HEK293T (cell line): ENCODE measurements around the gene ACTR1B.

ENCODE experiments used
- BHLHE40 ChIP-seq: fragments of 450-650 bp; IDR thresholded peaks from 2 replicates; pipeline ENCODE4 v1.6.1; 2016; ENCODE audit warnings: mild to moderate bottlenecking, moderate library complexity, borderline replicate concordance
- FOXA1 ChIP-seq: fragments of 450-650 bp; IDR thresholded peaks from 2 replicates; pipeline ENCODE4 v1.6.1; 2016; ENCODE audit warnings: mild to moderate bottlenecking
- FOXM1 ChIP-seq: fragments of 450-650 bp; IDR thresholded peaks from 2 replicates; pipeline ENCODE4 v1.6.1; 2017; ENCODE audit warnings: mild to moderate bottlenecking, borderline replicate concordance
- L3MBTL2 ChIP-seq: fragments of 450-650 bp; conservative IDR thresholded peaks from 2 replicates; pipeline ENCODE4 v1.6.1; 2016; ENCODE audit warnings: mild to moderate bottlenecking
- NFRKB ChIP-seq: fragments of 450-650 bp; IDR thresholded peaks from 2 replicates; pipeline ENCODE4 v1.6.1; 2016; ENCODE audit warnings: mild to moderate bottlenecking, moderate library complexity
- SP1 ChIP-seq: fragments of 450-650 bp; IDR thresholded peaks from 2 replicates; pipeline ENCODE4 v1.6.1; 2017
- TARDBP ChIP-seq: fragments of 450-650 bp; IDR thresholded peaks from 2 replicates; pipeline ENCODE4 v1.6.1; 2016
- TF ChIP-seq, protein P1 (sequence below): fragments of 450-650 bp; IDR thresholded peaks from 2 replicates; pipeline ENCODE4 v1.6.1; 2016

DNA sequence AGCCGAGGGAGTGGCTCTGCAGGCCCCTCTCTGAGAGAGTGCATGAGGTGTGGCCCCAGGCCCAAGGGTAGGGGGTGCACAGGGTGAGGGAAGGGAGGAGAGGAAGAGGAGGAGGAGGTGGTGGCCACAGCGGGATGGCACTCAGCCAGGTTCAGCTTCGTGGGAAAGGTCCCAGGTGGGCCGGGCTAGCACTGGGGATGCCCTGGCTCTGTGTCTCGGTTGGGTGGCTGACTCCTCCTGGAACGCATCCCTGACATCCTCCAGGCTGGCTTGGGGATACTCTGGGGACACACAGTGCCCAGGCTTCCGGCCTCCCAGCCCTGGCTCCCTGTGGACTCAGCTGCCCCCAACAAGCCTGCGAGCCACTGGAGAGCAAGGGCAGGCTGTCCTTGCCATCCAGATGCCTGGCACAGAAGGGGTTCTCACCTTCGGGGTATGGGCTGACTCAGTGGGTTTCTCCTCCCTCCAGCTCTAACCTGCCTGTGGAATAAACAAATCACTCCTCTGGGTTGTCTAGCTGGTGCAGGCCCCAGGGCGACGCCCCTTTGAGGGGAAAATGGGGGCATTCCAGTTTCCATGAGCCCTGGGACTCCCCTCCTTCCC lies 49.0 kb upstream of the ACTR1B start:
- no peak for TF ChIP-seq SP1
- no peak for TF ChIP-seq TARDBP
- no peak for TF ChIP-seq L3MBTL2
- TF ChIP-seq, protein P1, sequence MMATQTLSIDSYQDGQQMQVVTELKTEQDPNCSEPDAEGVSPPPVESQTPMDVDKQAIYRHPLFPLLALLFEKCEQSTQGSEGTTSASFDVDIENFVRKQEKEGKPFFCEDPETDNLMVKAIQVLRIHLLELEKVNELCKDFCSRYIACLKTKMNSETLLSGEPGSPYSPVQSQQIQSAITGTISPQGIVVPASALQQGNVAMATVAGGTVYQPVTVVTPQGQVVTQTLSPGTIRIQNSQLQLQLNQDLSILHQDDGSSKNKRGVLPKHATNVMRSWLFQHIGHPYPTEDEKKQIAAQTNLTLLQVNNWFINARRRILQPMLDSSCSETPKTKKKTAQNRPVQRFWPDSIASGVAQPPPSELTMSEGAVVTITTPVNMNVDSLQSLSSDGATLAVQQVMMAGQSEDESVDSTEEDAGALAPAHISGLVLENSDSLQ: no peak
- no peak for TF ChIP-seq BHLHE40
- no peak for TF ChIP-seq FOXA1
- TF ChIP-seq FOXM1: no peak
- no peak for TF ChIP-seq NFRKB
